ENCODE data around the gene CDKAL1. TPM values are rescaled to one million over a fixed set of nuclear protein-coding genes. Genes with fewer than 3 reads are reported as not detected.

Gene CDKAL1
- total and polyA plus RNA-seq, 2 of the 13 experiments (the other 11 are each of a cell fraction or from before 2014, with no cell fraction given): 9.5 to 27.7 TPM

DNA sequence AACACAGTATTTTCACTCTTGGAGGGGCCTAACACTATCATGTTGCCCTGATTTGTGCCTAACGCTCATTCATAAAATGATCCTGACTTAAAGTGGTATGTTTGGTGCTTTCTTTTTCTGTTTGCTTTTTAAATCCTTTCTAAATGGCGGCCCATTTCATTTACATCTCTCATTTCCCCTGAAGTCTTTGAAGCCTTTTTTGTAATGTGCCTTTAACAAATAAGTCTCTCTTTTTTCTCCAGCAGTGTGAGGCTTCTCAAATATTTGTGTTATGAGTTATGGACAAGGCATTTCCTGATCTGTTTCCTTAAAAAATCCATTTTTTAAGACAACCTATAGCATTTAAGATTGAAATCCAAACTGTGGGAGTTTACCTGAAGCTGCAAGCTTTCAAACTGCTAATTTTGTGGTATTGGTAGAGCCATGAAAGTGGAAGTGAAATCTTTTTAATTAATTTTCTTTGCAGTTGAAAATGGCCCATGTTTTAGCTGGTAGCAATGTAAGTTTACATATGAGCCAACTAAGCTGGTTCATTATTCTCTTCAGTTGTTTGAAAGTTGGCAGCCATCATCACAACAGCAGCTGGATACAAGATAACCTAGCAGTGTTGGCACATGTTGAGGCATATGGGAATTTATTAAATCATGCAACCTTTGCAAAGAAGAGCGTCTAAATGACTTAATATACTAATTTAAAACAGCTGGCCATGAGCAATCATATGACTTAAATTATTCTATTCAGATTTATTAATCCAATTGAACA lies 469.7 kb downstream of the CDKAL1 start (continued):
- no peak for TF ChIP-seq ZBTB10 (CRISPR knock-in tag; IDR thresholded peaks at IDR 0.05; ENCODE audit: borderline replicate concordance)
- TF ChIP-seq LCORL (IDR thresholded peaks at IDR 0.05): peak; percentile 92
- peak; percentile 72 for TF ChIP-seq LCORL (CRISPR knock-in tag; IDR thresholded peaks at IDR 0.05)
- TF ChIP-seq FOXJ3 (CRISPR knock-in tag; IDR thresholded peaks at IDR 0.05; ENCODE audit: borderline replicate concordance): peak; percentile 85; the same call in 1 of the 2 replicates
- no peak for TF ChIP-seq YEATS4 (CRISPR knock-in tag; IDR thresholded peaks at IDR 0.05; ENCODE audit: borderline replicate concordance)
- TF ChIP-seq GLMP (CRISPR knock-in tag; IDR thresholded peaks at IDR 0.05; ENCODE audit: borderline replicate concordance): no peak
- peak; percentile 64; the same call in 1 of the 2 replicates for TF ChIP-seq FOXK1 (CRISPR knock-in tag; IDR thresholded peaks at IDR 0.05; ENCODE audit: borderline replicate concordance, low read depth)
- no peak for TF ChIP-seq KLF12 (CRISPR knock-in tag; IDR thresholded peaks at IDR 0.05; ENCODE audit: borderline replicate concordance)
- TF ChIP-seq MATR3 (CRISPR knock-in tag; IDR thresholded peaks at IDR 0.05): no peak
- 0 out of 2 replicates have a peak, but pooled peaks have one; percentile 37 for TF ChIP-seq ZNF772 (CRISPR knock-in tag; IDR thresholded peaks at IDR 0.05)
- TF ChIP-seq ZNF770 (CRISPR knock-in tag; IDR thresholded peaks at IDR 0.05): no peak
- no peak for TF ChIP-seq BORCS8-MEF2B (CRISPR knock-in tag; IDR thresholded peaks at IDR 0.05)
- TF ChIP-seq MTF2 (CRISPR knock-in tag; IDR thresholded peaks at IDR 0.05; ENCODE audit: borderline replicate concordance): no peak
- TF ChIP-seq TSC22D2 (CRISPR knock-in tag; IDR thresholded peaks at IDR 0.05; ENCODE audit: borderline replicate concordance): no peak
- no peak for TF ChIP-seq ZNF274 (CRISPR knock-in tag; IDR thresholded peaks at IDR 0.05)
- no peak for TF ChIP-seq SMYD3 (CRISPR knock-in tag; IDR thresholded peaks at IDR 0.05)
- TF ChIP-seq KDM5A (IDR thresholded peaks at IDR 0.05; ENCODE audit: borderline replicate concordance, low read length): no peak
- TF ChIP-seq FOXP1 (IDR thresholded peaks at IDR 0.05): no peak
- peak; percentile 92 for TF ChIP-seq FOXP1 (CRISPR knock-in tag; IDR thresholded peaks at IDR 0.05)
- TF ChIP-seq SETDB1 (CRISPR knock-in tag; IDR thresholded peaks at IDR 0.05; ENCODE audit: borderline replicate concordance): no peak
- no peak for TF ChIP-seq NFRKB (IDR thresholded peaks at IDR 0.05)
- peak; percentile 82 for TF ChIP-seq KLF9 (CRISPR knock-in tag; IDR thresholded peaks at IDR 0.05; ENCODE audit: low read depth)
- TF ChIP-seq NFIC (IDR thresholded peaks at IDR 0.05; ENCODE audit: low read length): peak; percentile 99
- TF ChIP-seq ZNF292 (CRISPR knock-in tag; IDR thresholded peaks at IDR 0.05; ENCODE audit: borderline replicate concordance, low read depth): no peak
- TF ChIP-seq ZNF773 (CRISPR knock-in tag; IDR thresholded peaks at IDR 0.05; ENCODE audit: borderline replicate concordance): no peak
- no peak for TF ChIP-seq KDM5B (CRISPR knock-in tag; IDR thresholded peaks at IDR 0.05; ENCODE audit: borderline replicate concordance)
- TF ChIP-seq HNRNPLL (IDR thresholded peaks at IDR 0.05; ENCODE audit: low read depth, low read length, poor library complexity, severe bottlenecking): no peak
